HG03159 (cell line): ENCODE data around the gene FUT1.
A peak's percentile ranks its signal among the peaks of the same experiment; 100 is the strongest.
"Not testable (repeated sequence)": the region's sequence is repeated elsewhere in the genome, so short reads cannot be mapped to it uniquely, and the experiment has no call there.

Experiments used
- ATAC-seq: cut with Tn5 transposase; IDR thresholded peaks from one replicate; pipeline ENCODE4 v1.9.1; 2021; ENCODE audit warnings: mild to moderate bottlenecking, moderate library complexity; ENCODE audit not compliant: unreplicated experiment

Gene FUT1

DNA sequence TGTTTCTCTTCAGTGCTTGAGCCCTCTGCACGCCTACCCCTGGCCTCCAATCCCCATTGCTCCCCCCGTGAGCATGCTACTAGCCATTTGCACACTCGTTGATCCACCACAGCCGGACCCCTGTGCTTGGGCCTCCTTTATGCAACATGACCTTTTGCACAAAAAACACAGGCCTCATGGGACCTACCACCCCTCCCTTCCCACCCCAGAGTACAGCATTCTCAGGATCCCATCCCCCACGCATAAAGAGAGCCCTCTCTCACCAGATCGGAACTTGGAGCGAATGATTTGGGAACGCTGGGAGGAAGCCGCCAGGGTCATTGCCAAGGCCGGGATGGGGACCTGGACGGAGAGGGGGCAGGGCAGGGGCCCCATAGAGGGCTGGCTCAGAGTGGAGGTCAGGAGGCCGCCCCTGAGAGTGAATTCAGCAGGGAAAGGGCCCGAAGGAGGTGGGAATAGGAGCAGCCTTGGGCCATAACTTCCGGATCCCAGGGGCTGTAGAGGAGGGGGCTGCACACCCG lies 33.7 kb downstream of the FUT1 start:
- no peak for ATAC-seq

DNA sequence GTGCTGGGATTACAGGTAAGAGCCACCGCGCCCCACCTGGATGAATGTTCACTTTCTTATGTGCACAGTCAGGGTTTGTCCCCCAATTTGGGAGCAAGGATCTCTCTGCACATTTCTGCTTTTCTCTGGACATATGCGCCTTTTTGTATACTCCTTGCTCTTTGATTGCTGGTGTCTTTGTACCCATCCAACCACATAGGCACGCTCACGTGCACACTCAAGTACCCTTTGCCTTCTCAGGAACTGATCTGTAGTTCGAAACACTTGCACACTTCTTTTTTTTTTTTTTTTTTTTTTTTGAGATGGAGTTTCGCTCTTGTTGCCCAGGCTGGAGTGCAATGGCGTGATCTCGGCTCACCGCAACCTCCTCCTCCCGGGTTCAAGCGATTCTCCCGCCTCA lies 34.3 kb downstream of the FUT1 start:
- not testable (repeated sequence) for ATAC-seq

DNA sequence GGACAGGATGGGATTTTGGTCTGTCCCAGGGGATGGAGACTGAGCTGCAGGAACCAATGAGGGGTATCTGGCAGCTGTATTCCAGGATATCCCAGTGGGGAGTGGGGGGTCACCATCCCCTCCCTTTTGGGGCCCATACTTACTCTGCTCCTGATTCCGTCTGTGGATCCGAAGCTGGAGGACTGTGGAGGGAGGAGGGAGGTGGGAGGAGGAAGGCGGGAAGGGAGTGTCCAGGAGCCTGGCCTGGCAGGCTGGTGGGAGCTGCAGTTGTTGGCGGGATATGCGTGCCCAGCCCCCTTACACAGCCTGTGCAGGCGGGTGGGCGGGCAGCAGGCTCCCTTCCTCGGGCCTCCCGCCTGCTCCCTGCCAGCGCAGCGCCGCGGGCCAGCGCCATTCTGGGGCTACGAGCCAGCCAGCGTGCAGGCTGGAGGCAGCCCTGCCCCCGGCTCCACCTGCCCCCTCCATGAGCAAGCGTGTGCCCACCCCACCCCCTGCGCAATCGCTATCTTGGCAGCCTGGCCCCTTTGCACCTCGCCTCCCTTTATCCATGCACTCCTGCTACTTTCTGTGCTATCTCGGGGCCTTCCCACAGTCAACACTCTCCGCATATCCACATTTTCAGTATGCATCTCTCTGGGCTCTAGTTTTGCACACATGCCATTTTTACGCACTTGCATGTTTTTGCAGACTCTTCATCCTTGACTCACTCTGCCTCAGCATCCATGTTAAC lies 35.7 kb downstream of the FUT1 start:
- no peak for ATAC-seq

DNA sequence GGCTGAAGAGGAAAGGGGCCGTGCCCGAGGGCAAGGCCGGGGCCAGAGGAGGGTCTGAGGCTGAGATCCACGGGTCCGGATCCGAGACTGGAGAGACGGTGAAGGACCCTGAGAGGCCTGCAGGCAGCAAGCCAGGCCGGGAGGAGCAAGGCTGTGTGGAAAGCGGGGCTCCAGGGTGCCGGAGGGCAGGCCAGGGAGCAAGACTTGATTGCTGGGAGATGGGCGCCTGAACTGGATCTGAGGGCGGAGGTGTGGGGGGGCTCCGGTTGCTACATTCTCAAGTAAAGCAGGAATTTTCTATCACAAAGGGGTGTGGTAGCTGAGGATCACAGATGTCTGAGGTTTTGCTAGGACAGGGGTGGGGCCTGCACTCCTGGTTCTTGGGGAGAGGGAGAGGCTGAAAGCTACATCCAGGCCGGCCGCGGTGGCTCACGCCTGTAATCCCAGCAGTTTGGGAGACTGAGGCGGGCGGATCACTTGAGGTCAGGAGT lies 36.7 kb downstream of the FUT1 start:
- no peak for ATAC-seq

DNA sequence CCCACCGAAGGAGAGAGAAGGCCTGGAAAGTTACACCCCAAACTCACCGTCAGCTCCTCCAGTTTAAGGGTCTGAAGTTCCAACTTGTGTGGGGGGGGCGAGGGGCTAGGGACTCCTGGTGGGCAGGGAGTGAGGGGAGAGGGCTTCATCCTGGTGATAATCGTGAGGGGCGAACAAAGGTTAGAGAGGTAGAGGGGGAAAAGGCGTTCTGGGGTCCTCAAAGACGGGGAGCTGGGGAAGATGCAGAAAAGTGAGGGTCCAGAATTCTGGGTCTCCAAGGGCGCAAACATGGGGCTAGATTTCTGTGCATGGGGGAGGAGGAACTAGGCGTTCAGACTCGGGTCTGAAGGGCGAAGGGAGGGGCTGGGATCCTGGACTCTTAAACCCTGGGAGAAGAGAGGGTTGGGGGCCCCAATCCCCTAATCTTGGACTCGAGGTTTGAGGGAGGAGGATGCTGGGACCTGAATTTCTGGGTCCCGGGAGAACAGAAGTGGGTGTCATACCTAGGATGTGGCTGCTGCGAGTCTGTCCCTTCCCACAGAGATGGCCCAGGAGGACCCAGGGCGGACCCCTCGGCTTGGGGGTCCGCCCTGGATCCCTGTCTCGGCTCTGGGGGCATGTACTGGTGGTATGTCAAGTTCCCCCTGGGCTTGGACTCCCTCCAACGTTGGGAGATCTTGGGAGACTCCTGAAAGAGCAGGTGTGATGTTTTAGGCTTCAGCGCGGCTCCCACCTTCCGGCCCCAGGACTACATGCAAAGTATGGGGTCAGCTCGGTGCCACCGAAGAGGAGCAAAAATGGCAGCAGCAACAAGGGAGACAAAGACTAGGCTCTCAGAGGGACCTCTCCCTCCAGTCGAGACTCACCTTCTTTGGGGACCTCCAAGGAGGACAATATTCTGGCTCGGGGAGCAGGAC lies 37.4 kb downstream of the FUT1 start:
- ATAC-seq, result no peak

GRCh38 chr19:48713864-48714755 lies 38.3 kb downstream of the FUT1 start:
- ATAC-seq, result peak; percentile 84

DNA sequence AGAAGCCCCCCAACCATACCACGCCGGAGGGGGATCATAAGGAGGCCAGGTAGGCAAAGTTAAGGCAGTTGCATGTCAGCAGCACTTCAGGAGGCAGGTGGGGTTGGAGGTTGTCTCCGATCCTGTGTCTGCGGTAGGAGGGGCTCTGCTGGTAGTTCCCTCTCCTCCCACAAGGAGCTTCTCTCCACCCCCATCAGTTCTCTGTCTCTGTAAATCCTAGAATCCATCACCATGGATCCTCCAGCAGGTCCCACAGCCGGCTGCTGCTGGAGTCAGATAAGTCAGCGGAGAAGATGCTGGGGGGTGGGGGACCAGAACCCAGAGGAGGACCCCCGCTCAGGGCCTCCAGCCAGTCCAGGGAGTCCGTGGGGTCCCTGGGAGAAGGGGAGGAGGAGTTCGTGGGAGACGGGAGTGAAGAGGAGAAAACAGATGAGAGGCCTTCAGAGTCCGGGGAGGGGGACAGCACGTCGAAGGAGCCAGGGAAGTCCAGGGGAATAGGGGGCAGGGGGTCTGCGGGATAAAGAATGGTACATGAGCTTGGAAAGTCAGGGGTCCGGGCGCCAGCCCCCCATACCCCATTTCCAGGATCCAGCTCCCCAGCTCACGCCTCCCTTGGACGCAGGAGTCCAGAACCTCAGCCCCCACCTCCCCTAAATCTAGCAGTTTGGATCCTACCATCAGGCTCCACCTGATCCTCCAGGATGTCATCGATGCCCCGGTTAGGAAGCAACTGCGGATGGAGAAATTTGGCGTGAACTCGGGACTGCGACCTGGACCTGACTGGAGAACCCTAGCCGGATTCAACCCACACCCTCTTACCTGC lies 39.2 kb downstream of the FUT1 start:
- no peak for ATAC-seq

DNA sequence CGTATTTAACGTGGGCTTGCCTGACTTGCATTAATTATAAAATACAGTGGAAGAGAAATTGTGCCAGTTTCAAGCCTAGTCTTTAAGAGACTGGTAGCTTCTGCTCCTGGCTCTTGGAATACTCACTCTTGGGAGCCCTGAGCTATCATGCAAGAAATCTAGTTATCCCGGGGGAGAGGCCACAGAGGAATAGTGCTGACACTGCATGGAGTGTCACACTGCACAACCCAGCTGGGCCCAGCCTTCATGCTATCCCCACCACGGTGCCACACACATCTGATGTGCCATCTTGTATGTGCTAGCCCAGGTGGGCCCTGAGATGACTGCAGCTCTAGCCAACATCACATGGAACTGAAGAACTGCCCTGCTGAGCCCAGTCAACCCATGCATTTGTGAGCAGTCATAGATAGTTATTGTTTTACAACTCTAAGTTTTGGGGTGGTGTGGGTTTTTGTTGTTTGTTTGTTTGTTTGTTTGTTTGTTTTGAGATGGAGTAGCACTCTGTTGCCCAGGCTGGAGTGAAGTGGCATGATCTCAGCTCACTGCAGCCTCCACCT lies 41.3 kb downstream of the FUT1 start:
- no peak for ATAC-seq

DNA sequence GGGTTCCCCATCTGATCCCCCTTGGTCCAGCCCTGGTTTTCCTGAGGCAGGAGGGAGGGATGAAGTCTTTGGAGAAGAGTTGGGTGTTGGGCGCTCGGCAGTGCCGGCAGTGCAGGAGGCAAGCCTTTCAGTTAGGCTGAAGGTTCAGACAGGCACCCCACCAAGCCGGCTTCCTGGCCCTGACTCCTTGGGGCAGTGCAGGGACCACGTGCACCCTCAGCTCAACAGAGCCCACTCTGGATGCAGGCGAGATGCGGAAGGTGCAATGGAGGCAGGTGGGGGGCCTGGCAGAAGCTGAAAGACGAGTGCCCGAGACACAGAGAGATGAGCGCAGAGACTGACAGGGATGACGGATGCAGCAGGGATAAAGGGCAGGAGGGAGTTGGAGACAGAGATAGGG lies 44.0 kb downstream of the FUT1 start:
- no peak for ATAC-seq

GRCh38 chr19:48705431-48705830 lies 47.0 kb downstream of the FUT1 start:
- no peak for ATAC-seq

- ATAC-seq, result no peak
These were observed 49.1 kb downstream of the FUT1 start for GRCh38 chr19:48703316-48703715.

DNA sequence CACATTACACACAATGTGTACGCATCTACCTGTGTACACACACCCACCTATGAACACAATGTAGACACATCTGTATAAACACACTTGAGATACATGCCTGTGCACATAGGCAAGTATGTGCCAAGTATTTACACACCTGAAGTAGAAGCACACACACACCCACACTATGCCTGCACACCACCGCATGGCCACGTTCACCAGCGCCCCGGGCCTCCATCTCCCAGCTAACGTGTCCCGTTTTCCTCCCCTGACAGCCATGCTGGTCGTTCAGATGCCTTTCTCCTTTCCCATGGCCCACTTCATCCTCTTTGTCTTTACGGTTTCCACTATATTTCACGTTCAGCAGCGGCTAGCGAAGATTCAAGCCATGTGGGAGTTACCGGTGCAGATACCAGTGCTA lies 49.7 kb downstream of the FUT1 start:
- no peak for ATAC-seq

DNA sequence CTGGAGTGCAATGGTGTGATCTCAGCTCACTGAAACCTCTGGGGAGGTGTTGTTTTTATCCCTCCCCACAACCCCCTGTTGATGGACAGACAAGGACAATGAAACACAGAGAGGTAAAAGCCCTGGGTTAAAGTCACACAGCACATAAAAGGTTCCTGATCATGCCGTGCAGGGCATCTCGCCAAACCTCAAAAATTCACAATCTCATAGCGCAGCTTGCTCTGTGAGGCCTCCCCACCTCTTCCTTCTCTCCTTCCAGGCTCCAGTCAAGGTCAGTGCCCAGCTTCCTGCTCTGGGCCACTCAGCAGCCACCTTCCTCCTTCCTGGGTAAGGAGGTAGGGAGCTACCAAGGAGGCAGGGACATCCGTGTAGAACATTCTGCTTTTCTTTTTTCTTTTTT lies 54.4 kb downstream of the FUT1 start:
- ATAC-seq, result no peak
